ENCODE measurements around the gene SORBS1.

Gene SORBS1

DNA sequence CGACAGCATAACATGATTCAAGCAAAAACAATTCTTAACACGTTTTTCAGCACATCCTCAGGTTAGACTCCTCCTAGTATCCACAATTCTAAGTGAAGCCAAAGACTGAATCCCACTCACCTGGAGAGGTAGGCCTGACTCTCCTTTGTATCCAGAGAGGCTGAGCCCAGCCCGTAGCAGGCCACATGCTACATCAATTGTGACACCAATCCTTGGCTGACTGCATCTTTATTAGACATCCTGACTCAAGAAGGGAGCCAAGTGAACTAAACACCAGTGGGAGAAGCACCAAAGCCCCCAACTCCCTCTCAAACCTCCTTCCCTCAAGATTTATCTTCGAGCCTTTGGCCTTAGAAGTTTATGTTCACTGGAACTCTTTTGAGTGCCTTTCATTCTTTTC is 144.9 kb downstream of the SORBS1 start:
- no peaks in the 10 kb centered on the region for H3K4me1 ChIP-seq (ENCODE audit: low read length)
- no peak for DNase-seq
- H3K9me2 ChIP-seq (replicated peaks; ENCODE audit: insufficient read depth, low read length) = no peaks in the 10 kb centered on the region
- H3K27ac ChIP-seq (ENCODE audit: low read length) = no peak overlapping the region
- H3K27me3 ChIP-seq (replicated peaks; ENCODE audit: insufficient read depth, low read length) = no peaks in the 10 kb centered on the region
- H2AFZ ChIP-seq (ENCODE audit: low read length) = no peak overlapping the region
- H3F3A ChIP-seq (ENCODE audit: insufficient read depth, low read length) = no peaks in the 10 kb centered on the region
- TF ChIP-seq EZH2phosphoT487 (IDR thresholded peaks at IDR 0.05; ENCODE audit: low read length) (no peak), EZH2 (optimal IDR thresholded peaks at IDR 0.05; ENCODE audit: low read depth, low read length) (no peak)
- TF ChIP-seq, protein P1, sequence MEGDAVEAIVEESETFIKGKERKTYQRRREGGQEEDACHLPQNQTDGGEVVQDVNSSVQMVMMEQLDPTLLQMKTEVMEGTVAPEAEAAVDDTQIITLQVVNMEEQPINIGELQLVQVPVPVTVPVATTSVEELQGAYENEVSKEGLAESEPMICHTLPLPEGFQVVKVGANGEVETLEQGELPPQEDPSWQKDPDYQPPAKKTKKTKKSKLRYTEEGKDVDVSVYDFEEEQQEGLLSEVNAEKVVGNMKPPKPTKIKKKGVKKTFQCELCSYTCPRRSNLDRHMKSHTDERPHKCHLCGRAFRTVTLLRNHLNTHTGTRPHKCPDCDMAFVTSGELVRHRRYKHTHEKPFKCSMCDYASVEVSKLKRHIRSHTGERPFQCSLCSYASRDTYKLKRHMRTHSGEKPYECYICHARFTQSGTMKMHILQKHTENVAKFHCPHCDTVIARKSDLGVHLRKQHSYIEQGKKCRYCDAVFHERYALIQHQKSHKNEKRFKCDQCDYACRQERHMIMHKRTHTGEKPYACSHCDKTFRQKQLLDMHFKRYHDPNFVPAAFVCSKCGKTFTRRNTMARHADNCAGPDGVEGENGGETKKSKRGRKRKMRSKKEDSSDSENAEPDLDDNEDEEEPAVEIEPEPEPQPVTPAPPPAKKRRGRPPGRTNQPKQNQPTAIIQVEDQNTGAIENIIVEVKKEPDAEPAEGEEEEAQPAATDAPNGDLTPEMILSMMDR (IDR thresholded peaks at IDR 0.05; ENCODE audit: low read length) = no peak
- H3K79me2 ChIP-seq (ENCODE audit: low read length) = no peaks in the 10 kb centered on the region
- H4K20me1 ChIP-seq (ENCODE audit: insufficient read depth, low read length) = no peaks in the 10 kb centered on the region
- no peak overlapping the region for H3K9ac ChIP-seq (ENCODE audit: low read length)
- H3K36me3 ChIP-seq (replicated peaks; ENCODE audit: insufficient read depth, low read length) = no peaks in the 10 kb centered on the region
- H3K4me3 ChIP-seq (ENCODE audit: low read length) = no peak overlapping the region
- H3K4me2 ChIP-seq (ENCODE audit: low read depth, low read length) = no peak overlapping the region
- H3K9me3 ChIP-seq (replicated peaks; ENCODE audit: insufficient read depth, low read length) = no peaks in the 10 kb centered on the region

DNA sequence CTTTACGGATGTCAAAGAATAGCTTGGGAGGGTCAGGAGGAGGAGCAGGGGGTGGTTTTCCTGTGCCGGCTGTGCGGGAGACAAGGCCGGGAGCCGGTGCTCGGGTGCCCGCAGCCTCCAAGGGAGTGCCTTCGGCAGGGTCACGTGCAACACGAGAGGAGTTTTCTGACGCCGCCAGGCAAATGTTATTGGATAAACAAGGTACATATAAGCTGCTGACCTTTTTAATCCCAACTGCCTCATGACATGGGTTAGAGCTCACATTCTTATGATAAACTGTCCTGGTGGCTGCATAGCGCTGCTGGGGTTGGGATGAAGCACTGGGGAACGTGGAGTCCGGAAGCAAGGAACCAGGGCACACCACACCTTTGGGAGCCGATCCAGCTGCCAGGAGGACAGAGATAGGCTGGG is 145.5 kb downstream of the SORBS1 start:
- Histone ChIP-seq H3K4me1 (ENCODE audit: low read length) (no peaks in the 10 kb centered on the region), H3K4me2 (ENCODE audit: low read depth, low read length) (no peak overlapping the region), H3K9me2 (replicated peaks; ENCODE audit: insufficient read depth, low read length) (no peaks in the 10 kb centered on the region), H3K79me2 (ENCODE audit: low read length) (no peaks in the 10 kb centered on the region), H4K20me1 (ENCODE audit: insufficient read depth, low read length) (no peaks in the 10 kb centered on the region), H2AFZ (ENCODE audit: low read length) (no peak overlapping the region), H3K27me3 (replicated peaks; ENCODE audit: insufficient read depth, low read length) (no peaks in the 10 kb centered on the region), H3K27ac (ENCODE audit: low read length) (no peak overlapping the region), H3K9ac (ENCODE audit: low read length) (no peak overlapping the region), H3K36me3 (replicated peaks; ENCODE audit: insufficient read depth, low read length) (no peaks in the 10 kb centered on the region), H3K9me3 (replicated peaks; ENCODE audit: insufficient read depth, low read length) (no peaks in the 10 kb centered on the region), H3F3A (ENCODE audit: insufficient read depth, low read length) (no peaks in the 10 kb centered on the region), H3K4me3 (ENCODE audit: low read length) (no peak overlapping the region)
- no peak for DNase-seq
- TF ChIP-seq EZH2 (optimal IDR thresholded peaks at IDR 0.05; ENCODE audit: low read depth, low read length) (no peak), EZH2phosphoT487 (IDR thresholded peaks at IDR 0.05; ENCODE audit: low read length) (no peak)
- TF ChIP-seq, protein P1 (IDR thresholded peaks at IDR 0.05; ENCODE audit: low read length) = no peak

DNA sequence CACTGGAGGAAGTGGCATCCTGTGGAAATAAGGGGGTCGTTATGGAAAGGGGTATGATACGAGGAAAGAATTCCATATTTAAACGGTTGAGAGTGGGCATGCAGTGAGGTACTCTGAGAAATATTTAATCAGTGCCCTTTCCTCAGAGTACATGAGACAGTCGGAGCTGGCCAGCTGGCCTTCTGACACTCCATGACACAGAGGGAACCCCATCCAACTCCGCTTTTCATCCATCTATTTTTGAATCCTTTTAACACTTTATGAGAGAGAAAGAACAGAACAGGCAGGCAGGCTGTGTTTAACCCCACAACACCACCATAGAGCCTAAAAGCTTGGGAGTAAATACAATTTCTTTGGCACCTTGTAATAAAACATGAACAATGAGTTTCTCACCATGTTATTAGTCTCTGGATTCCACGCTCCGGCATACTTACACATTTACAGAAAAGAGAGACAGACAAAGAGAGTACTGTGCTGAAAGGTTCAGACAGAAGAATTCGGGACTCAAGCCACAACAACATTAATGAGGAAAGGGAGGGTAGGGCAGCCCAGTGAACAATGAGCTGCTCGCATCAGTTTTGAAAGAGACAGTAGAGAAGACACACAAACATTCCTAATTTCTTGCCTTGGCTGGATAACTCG is 146.2 kb downstream of the SORBS1 start:
- H2AFZ ChIP-seq (ENCODE audit: low read length) = no peak overlapping the region
- no peaks in the 10 kb centered on the region for H3K79me2 ChIP-seq (ENCODE audit: low read length)
- H3F3A ChIP-seq (ENCODE audit: insufficient read depth, low read length) = no peaks in the 10 kb centered on the region
- no peaks in the 10 kb centered on the region for H3K9me2 ChIP-seq (replicated peaks; ENCODE audit: insufficient read depth, low read length)
- no peaks in the 10 kb centered on the region for H4K20me1 ChIP-seq (ENCODE audit: insufficient read depth, low read length)
- TF ChIP-seq EZH2 (optimal IDR thresholded peaks at IDR 0.05; ENCODE audit: low read depth, low read length) = no peak
- no peak for TF ChIP-seq EZH2phosphoT487 (IDR thresholded peaks at IDR 0.05; ENCODE audit: low read length)
- TF ChIP-seq, protein P1 (IDR thresholded peaks at IDR 0.05; ENCODE audit: low read length) = no peak
- H3K4me3 ChIP-seq (ENCODE audit: low read length) = no peak overlapping the region
- H3K9me3 ChIP-seq (replicated peaks; ENCODE audit: insufficient read depth, low read length) = no peaks in the 10 kb centered on the region
- DNase-seq = no peak
- no peaks in the 10 kb centered on the region for H3K27me3 ChIP-seq (replicated peaks; ENCODE audit: insufficient read depth, low read length)
- no peaks in the 10 kb centered on the region for H3K36me3 ChIP-seq (replicated peaks; ENCODE audit: insufficient read depth, low read length)
- H3K27ac ChIP-seq (ENCODE audit: low read length) = no peak overlapping the region
- H3K9ac ChIP-seq (ENCODE audit: low read length) = no peak overlapping the region
- H3K4me1 ChIP-seq (ENCODE audit: low read length) = no peaks in the 10 kb centered on the region
- no peak overlapping the region for H3K4me2 ChIP-seq (ENCODE audit: low read depth, low read length)
